ENCODE data around the gene PDLIM5.

- TF ChIP-seq L3MBTL2 (conservative IDR thresholded peaks at IDR 0.05) (no peak), PKNOX1 (IDR thresholded peaks at IDR 0.05) (no peak), SUZ12 (IDR thresholded peaks at IDR 0.05) (no peak), FOXM1 (IDR thresholded peaks at IDR 0.05; ENCODE audit: borderline replicate concordance) (no peak), BHLHE40 (IDR thresholded peaks at IDR 0.05; ENCODE audit: borderline replicate concordance) (no peak), FOXK2 (IDR thresholded peaks at IDR 0.05) (no peak)
Observed at GRCh38 chr4:94551643-94552564, 100.2 kb downstream of the PDLIM5 start.
